HEK293 (cell line): ENCODE data around the gene SEM1.
A peak's percentile ranks its signal among the peaks of the same experiment; 100 is the strongest.

ENCODE experiments used
- AEBP2 ChIP-seq: fragments of 450-650 bp; formaldehyde crosslinking; IDR thresholded peaks from 2 replicates; pipeline ENCODE4 v1.5.1; 2016; ENCODE audit warnings: missing biosample characterization, missing genetic modification characterization, borderline replicate concordance
- BCL11A ChIP-seq: fragments of 450-650 bp; formaldehyde crosslinking; IDR thresholded peaks from 2 replicates; pipeline ENCODE4 v1.5.1; 2016; ENCODE audit warnings: low read depth, missing biosample characterization, missing genetic modification characterization
- BCL11B ChIP-seq: fragments of 450-650 bp; formaldehyde crosslinking; IDR thresholded peaks from 2 replicates; pipeline ENCODE4 v1.5.1; 2016; ENCODE audit warnings: low read depth, missing biosample characterization, missing genetic modification characterization
- KLF16 ChIP-seq: fragments of 450-650 bp; formaldehyde crosslinking; IDR thresholded peaks from 2 replicates; pipeline ENCODE4 v1.5.1; 2017; ENCODE audit warnings: missing biosample characterization, missing genetic modification characterization
- PATZ1 ChIP-seq: fragments of 450-650 bp; formaldehyde crosslinking; IDR thresholded peaks from 2 replicates; pipeline ENCODE4 v1.5.1; 2016; ENCODE audit warnings: missing biosample characterization, missing genetic modification characterization
- PBX3 ChIP-seq: sonication (generic); formaldehyde crosslinking; IDR thresholded peaks from 2 replicates; pipeline ENCODE4 v1.8.1; 2022; ENCODE audit warnings: mild to moderate bottlenecking, moderate library complexity, missing genetic modification reagents
- PRDM1 ChIP-seq: fragments of 450-650 bp; formaldehyde crosslinking; IDR thresholded peaks from 2 replicates; pipeline ENCODE4; 2016; ENCODE audit warnings: missing biosample characterization, missing genetic modification characterization
- RBAK ChIP-seq: fragments of 450-650 bp; formaldehyde crosslinking; IDR thresholded peaks from 2 replicates; pipeline ENCODE4 v1.5.1; 2016; ENCODE audit warnings: missing biosample characterization, missing genetic modification characterization
- SCRT2 ChIP-seq: fragments of 450-650 bp; formaldehyde crosslinking; IDR thresholded peaks from 2 replicates; pipeline ENCODE4 v1.5.1; 2016; ENCODE audit warnings: missing biosample characterization, missing genetic modification characterization
- TCF7L2 ChIP-seq: IDR thresholded peaks from 2 replicates; pipeline ENCODE4 v1.6.1; 2011; ENCODE audit warnings: low read depth, mild to moderate bottlenecking, inconsistent platforms, low read length, moderate library complexity, borderline replicate concordance
- ZFP41 ChIP-seq: fragments of 450-650 bp; formaldehyde crosslinking; IDR thresholded peaks from 2 replicates; pipeline ENCODE4 v1.5.1; 2016; ENCODE audit warnings: missing biosample characterization, missing genetic modification characterization, borderline replicate concordance
- ZNF114 ChIP-seq: fragments of 450-650 bp; formaldehyde crosslinking; IDR thresholded peaks from 2 replicates; pipeline ENCODE4 v1.5.0; 2017; ENCODE audit warnings: missing biosample characterization, missing genetic modification characterization
- ZNF121 ChIP-seq: fragments of 450-650 bp; formaldehyde crosslinking; IDR thresholded peaks from 2 replicates; pipeline ENCODE4 v1.5.1; 2016; ENCODE audit warnings: missing biosample characterization, missing genetic modification characterization
- ZNF157 ChIP-seq: fragments of 450-650 bp; formaldehyde crosslinking; IDR thresholded peaks from 2 replicates; pipeline ENCODE4 v1.5.1; 2016; ENCODE audit warnings: missing biosample characterization, missing genetic modification characterization
- ZNF19 ChIP-seq: fragments of 450-650 bp; formaldehyde crosslinking; IDR thresholded peaks from 2 replicates; pipeline ENCODE4; 2016; ENCODE audit warnings: missing biosample characterization, missing genetic modification characterization, low read depth
- ZNF214 ChIP-seq: fragments of 450-650 bp; formaldehyde crosslinking; IDR thresholded peaks from 2 replicates; pipeline ENCODE4 v1.5.1; 2017; ENCODE audit warnings: missing biosample characterization, mild to moderate bottlenecking, missing genetic modification characterization, borderline replicate concordance
- ZNF248 ChIP-seq: fragments of 450-650 bp; formaldehyde crosslinking; IDR thresholded peaks from 2 replicates; pipeline ENCODE4 v1.5.1; 2017; ENCODE audit warnings: missing biosample characterization, missing genetic modification characterization
- ZNF280C ChIP-seq: fragments of 450-650 bp; formaldehyde crosslinking; IDR thresholded peaks from 2 replicates; pipeline ENCODE4 v1.5.1; 2016; ENCODE audit warnings: missing biosample characterization, missing genetic modification characterization
- ZNF404 ChIP-seq: fragments of 450-650 bp; formaldehyde crosslinking; IDR thresholded peaks from 2 replicates; pipeline ENCODE4 v1.5.1; 2017; ENCODE audit warnings: missing biosample characterization, missing genetic modification characterization
- ZNF423 ChIP-seq: fragments of 450-650 bp; formaldehyde crosslinking; IDR thresholded peaks from 2 replicates; pipeline ENCODE4 v1.5.1; 2016; ENCODE audit warnings: missing biosample characterization, missing genetic modification characterization
- ZNF433 ChIP-seq: fragments of 450-650 bp; formaldehyde crosslinking; IDR thresholded peaks from 2 replicates; pipeline ENCODE4 v1.5.1; 2016; ENCODE audit warnings: missing biosample characterization, missing genetic modification characterization, low read depth
- ZNF513 ChIP-seq: fragments of 450-650 bp; IDR thresholded peaks from 2 replicates; pipeline ENCODE4 v1.5.1; 2018; ENCODE audit warnings: missing biosample characterization, missing genetic modification characterization
- ZNF514 ChIP-seq: fragments of 450-650 bp; formaldehyde crosslinking; IDR thresholded peaks from 2 replicates; pipeline ENCODE4 v1.5.1; 2016; ENCODE audit warnings: missing biosample characterization, missing genetic modification characterization
- ZNF521 ChIP-seq: fragments of 450-650 bp; formaldehyde crosslinking; IDR thresholded peaks from 2 replicates; pipeline ENCODE4 v1.5.1; 2017; ENCODE audit warnings: missing biosample characterization, mild to moderate bottlenecking, missing genetic modification characterization
- ZNF530 ChIP-seq: fragments of 450-650 bp; formaldehyde crosslinking; IDR thresholded peaks from 2 replicates; pipeline ENCODE4 v1.5.1; 2016; ENCODE audit warnings: low read depth, missing biosample characterization, missing genetic modification characterization
- ZNF555 ChIP-seq: fragments of 450-650 bp; formaldehyde crosslinking; conservative IDR thresholded peaks from 2 replicates; pipeline ENCODE4 v1.5.1; 2017; ENCODE audit warnings: missing biosample characterization, mild to moderate bottlenecking, missing genetic modification characterization, inconsistent platforms
- ZNF561 ChIP-seq: fragments of 450-650 bp; IDR thresholded peaks from 2 replicates; pipeline ENCODE4 v1.5.1; 2018; ENCODE audit warnings: missing biosample characterization, missing genetic modification characterization, borderline replicate concordance
- ZNF596 ChIP-seq: fragments of 450-650 bp; IDR thresholded peaks from 2 replicates; pipeline ENCODE4 v1.5.0; 2018; ENCODE audit warnings: missing biosample characterization, mild to moderate bottlenecking, missing genetic modification characterization, moderate library complexity
- ZNF624 ChIP-seq: fragments of 450-650 bp; formaldehyde crosslinking; IDR thresholded peaks from 2 replicates; pipeline ENCODE4 v1.5.1; 2017; ENCODE audit warnings: missing biosample characterization, missing genetic modification characterization
- ZNF776 ChIP-seq: fragments of 450-650 bp; formaldehyde crosslinking; IDR thresholded peaks from 2 replicates; pipeline ENCODE4 v1.5.0; 2017; ENCODE audit warnings: missing biosample characterization, missing genetic modification characterization, borderline replicate concordance
- ZNF785 ChIP-seq: fragments of 450-650 bp; formaldehyde crosslinking; IDR thresholded peaks from 2 replicates; pipeline ENCODE4 v1.5.1; 2016; ENCODE audit warnings: missing biosample characterization, missing genetic modification characterization
- ZNF792 ChIP-seq: fragments of 450-650 bp; formaldehyde crosslinking; IDR thresholded peaks from 2 replicates; pipeline ENCODE4 v1.5.1; 2016; ENCODE audit warnings: missing biosample characterization, missing genetic modification characterization
- ZSCAN5A ChIP-seq: fragments of 450-650 bp; formaldehyde crosslinking; IDR thresholded peaks from 2 replicates; pipeline ENCODE4 v1.5.1; 2016; ENCODE audit warnings: missing biosample characterization, missing genetic modification characterization

The SEM1 gene

GRCh38 chr7:96720843-96721242 is 11.2 kb upstream of the SEM1 start (continued):
- TF ChIP-seq SCRT2 (tag by site-specific recombination) (peak; percentile 92), ZNF624 (tag by site-specific recombination) (no peak), BCL11A (tag by site-specific recombination) (no peak), TCF7L2 (no peak), AEBP2 (tag by site-specific recombination) (no peak), ZNF157 (tag by site-specific recombination) (no peak), BCL11B (tag by site-specific recombination) (no peak), ZNF596 (tag by site-specific recombination) (no peak), ZSCAN5A (tag by site-specific recombination) (no peak), ZNF530 (tag by site-specific recombination) (no peak), ZNF121 (tag by site-specific recombination) (no peak), ZNF785 (tag by site-specific recombination) (no peak), ZNF214 (tag by site-specific recombination) (no peak), RBAK (no peak), ZNF114 (tag by site-specific recombination) (no peak), ZNF776 (no peak), ZNF792 (no peak), ZNF280C (no peak), ZNF433 (tag by site-specific recombination) (no peak), ZNF404 (tag by site-specific recombination) (no peak), ZNF514 (tag by site-specific recombination) (no peak), PBX3 (no peak), ZNF555 (no peak), PRDM1 (tag by site-specific recombination) (no peak), ZNF561 (tag by site-specific recombination) (0 out of 2 replicates have a peak, but pooled peaks have one; percentile 25), PATZ1 (tag by site-specific recombination) (no peak), ZNF423 (no peak), ZNF19 (tag by site-specific recombination) (no peak), ZNF248 (tag by site-specific recombination) (no peak), ZFP41 (tag by site-specific recombination) (no peak), KLF16 (tag by site-specific recombination) (peak; percentile 55; the same call in 1 of the 2 replicates), ZNF513 (tag by site-specific recombination) (no peak), ZNF521 (tag by site-specific recombination) (no peak)
